Esophagus muscularis mucosa (tissue), 4 donors: Measurements from ENCODE around the gene TRAFD1. TPM values are rescaled to one million over a fixed set of nuclear protein-coding genes. Genes with fewer than 3 reads are reported as not detected.

Experiments used
- DNase-seq: peaks from one replicate; pipeline ENCODE4 v3.0.0-alpha.2; 2017; ENCODE audit errors: extremely low spot score
- H3K27ac ChIP-seq, 4 donors: fragments of 200-600 bp; sonication (generic); replicated peaks in 1 of 4; 1 replicate in 3 of 4; 2 replicates in 1 of 4; pipeline ENCODE4 v1.5.1; 2016 to 2019; ENCODE audit warnings: mild to moderate bottlenecking in 1 of 4
- H3K27me3 ChIP-seq, 4 donors: fragments of 200-600 bp; sonication (generic); one replicate each; pipeline versions ENCODE4 v1.5.1 to v1.6.0; 2016 to 2019
- H3K36me3 ChIP-seq, 4 donors: fragments of 200-600 bp; sonication (generic); one replicate each; pipeline ENCODE4 v1.5.1; 2016 to 2019
- H3K4me1 ChIP-seq, 4 donors: fragments of 200-600 bp; sonication (generic); one replicate each; pipeline ENCODE4 v1.5.1; 2016 to 2019
- H3K4me3 ChIP-seq, 4 donors: fragments of 200-600 bp; sonication (generic); 1 replicate in 2 of 4; 2 replicates in 2 of 4; pipeline ENCODE4 v1.5.1; 2016 to 2019; ENCODE audit warnings: mild to moderate bottlenecking in 4 of 4, moderate library complexity in 1 of 4
- H3K9me3 ChIP-seq, 4 donors: fragments of 200-600 bp; sonication (generic); 1 replicate in 3 of 4; 2 replicates in 1 of 4; pipeline ENCODE4 v1.5.1; 2016 to 2019
- CTCF ChIP-seq, 3 experiments: fragments of 200-600 bp in 2 of 3; fragments of 450-650 bp in 1 of 3; sonication (generic) in 2 of 3; IDR thresholded peaks; one replicate each; pipeline ENCODE4 v1.5.1; 2017 to 2019; ENCODE audit warnings: antibody characterized with exemption in 3 of 3, mild to moderate bottlenecking in 2 of 3, moderate library complexity in 1 of 3
- EP300 ChIP-seq: sonication (generic); formaldehyde crosslinking; IDR thresholded peaks from one replicate; pipeline ENCODE4 v1.6.1; 2017; ENCODE audit warnings: antibody characterized with exemption
- POLR2A ChIP-seq: fragments of 450-650 bp; IDR thresholded peaks from one replicate; pipeline ENCODE4 v1.6.1; 2017; ENCODE audit warnings: antibody characterized with exemption, moderate library complexity, mild to moderate bottlenecking, low read depth
- POLR2AphosphoS5 ChIP-seq, 2 donors: sonication (generic); formaldehyde crosslinking; IDR thresholded peaks; one replicate each; pipeline ENCODE4 v1.6.1; 2017; ENCODE audit warnings: antibody characterized with exemption in 2 of 2
- WGBS: methylation state at CpG from one replicate; pipeline ENCODE4 v1.1.5; 2018; 5-methylcytosine and 5-hydroxymethylcytosine counted together
- intact Hi-C: fragments of 100-400 bp; cut with DNase I; formaldehyde crosslinking; loops from one replicate; pipeline ENCODE4 v1.15.1; 2023
- total RNA-seq, 4 donors: library from RNA; depleted of rRNA; stranded (reverse); fragments of >200 nt; gene quantifications; one replicate each; pipeline versions ENCODE4 v1.1.0 to v1.2.1, GENCODE V29; 2016

Gene TRAFD1
- total RNA-seq, 4 donors from 2014 or later = 27.2 to 37.4 (median 30.6) TPM

DNA sequence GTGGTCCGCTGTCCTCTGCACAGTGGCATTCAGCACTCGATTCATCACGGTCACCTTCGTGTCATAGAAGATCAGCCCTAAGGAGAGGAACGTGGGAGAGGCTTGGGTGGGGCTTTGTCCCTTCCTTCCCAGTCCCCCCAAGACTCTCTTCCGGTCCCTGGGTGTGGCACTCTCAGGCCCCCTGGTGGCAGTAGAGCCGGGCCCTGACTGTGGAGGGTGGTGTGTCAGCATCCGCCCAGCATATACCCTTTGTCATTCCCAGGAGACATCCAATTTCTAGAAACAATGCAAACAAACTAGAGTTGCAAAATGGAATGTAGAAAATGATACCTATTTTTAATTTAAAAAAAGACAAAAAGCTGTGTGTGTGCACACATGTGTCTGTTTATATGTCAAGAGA, 45.0 kb downstream of the TRAFD1 start:
- Histone ChIP-seq H3K4me3 (no peak overlapping the region), H3K27ac (no peak overlapping the region), H3K9me3 (no peaks in the 10 kb centered on the region), H3K4me1 (no peaks in the 10 kb centered on the region), H3K27me3 (no peaks in the 10 kb centered on the region), H3K36me3 (peaks cover 19 to 97% (median 69%) of the 10 kb centered on the region in 4 donors)
- TF ChIP-seq CTCF (IDR thresholded peaks at IDR 0.05) (peak; percentile 21 to 38 (median 30)), POLR2AphosphoS5 (IDR thresholded peaks at IDR 0.05) (no peak)
- no peak for DNase-seq
- 63% methylated on average over 8 of the region's 8 CpGs for WGBS
- intact Hi-C loops = no loop called here

DNA sequence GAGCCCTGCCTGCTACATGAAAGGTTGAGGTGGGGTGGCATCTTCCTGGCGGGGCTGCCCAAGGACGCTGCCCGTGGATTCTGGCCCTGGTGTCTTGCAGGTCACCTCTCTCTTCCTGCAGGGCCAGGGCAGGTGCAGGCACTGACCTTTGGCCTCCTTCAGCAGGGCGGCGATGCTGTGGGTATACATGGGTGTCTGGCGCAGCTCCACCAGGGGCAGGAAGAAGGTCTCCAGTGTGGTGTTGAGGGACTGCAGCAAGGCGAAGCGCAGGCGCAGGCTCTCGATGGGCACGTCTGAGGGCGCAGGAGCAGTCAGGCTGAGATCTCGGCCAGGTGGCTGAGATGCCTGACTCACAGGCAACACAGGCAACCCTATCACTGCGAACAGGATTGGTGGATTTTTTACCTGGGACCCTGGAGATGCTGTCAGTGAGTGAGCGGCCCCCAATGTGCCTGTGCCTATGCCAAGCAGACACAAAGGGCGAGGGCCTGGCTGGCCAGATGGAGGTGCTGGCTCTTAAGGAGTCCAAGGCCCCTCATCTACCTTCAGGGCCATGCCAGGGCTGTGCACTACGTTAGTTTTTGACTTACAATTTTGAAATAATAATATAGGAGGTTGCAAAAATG, 45.7 kb downstream of the TRAFD1 start:
- Histone ChIP-seq H3K9me3 (no peaks in the 10 kb centered on the region), H3K27ac (no peak overlapping the region), H3K4me3 (no peak overlapping the region), H3K36me3 (peaks cover 26 to 100% (median 74%) of the 10 kb centered on the region in 4 donors), H3K4me1 (no peaks in the 10 kb centered on the region), H3K27me3 (no peaks in the 10 kb centered on the region)
- WGBS = 89% methylated on average over 16 of the region's 17 CpGs
- no peak for DNase-seq
- TF ChIP-seq CTCF (IDR thresholded peaks at IDR 0.05) = no peak
- no peak for TF ChIP-seq POLR2AphosphoS5 (IDR thresholded peaks at IDR 0.05)
- no peak for TF ChIP-seq EP300
- no peak for TF ChIP-seq POLR2A
- intact Hi-C loops = no loop called here

DNA sequence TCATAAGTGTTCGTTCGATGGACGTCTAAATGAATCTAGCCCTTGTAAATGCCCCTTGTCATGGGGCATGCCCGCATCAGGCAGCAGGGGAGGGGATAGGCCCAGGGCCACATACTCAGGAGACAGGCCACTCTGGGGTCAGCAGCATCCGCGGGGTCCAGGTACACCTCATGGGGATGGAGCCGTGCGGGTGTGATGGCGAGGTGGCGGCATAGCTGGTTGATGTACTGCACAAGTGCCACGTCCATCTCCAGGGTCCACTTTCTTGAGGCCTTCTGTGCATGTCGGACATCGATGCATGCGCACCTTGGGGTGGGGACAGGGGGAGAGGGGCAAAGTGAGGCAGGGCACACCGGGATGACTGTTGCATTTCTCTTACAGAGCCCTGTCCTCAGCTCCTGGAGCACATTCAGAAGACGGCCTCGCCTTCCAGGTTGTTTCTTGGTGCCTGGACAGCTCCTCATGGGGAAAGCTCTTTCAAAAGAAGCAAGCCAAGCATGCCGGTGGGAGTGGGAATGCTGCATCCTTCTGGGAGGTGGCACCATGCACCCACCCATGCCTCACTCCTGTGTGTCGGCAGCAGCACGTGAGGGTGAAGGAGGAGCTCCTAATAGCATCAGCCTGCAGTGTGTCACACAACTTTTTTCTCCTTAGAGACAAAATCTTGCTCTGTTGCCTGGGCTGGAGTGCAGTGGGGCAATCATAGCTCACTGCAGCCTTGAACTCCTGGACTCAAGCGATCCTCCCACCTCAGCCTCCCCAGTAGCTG, 47.4 kb downstream of the TRAFD1 start:
- H3K4me1 ChIP-seq = no peaks in the 10 kb centered on the region
- no peak for TF ChIP-seq CTCF (IDR thresholded peaks at IDR 0.05)
- no peaks in the 10 kb centered on the region for H3K9me3 ChIP-seq
- DNase-seq = no peak
- H3K27ac ChIP-seq = no peak overlapping the region
- intact Hi-C loops = no loop called here
- H3K4me3 ChIP-seq = no peak overlapping the region
- WGBS = 99% methylated on average over 15 of the region's 21 CpGs
- H3K36me3 ChIP-seq = peaks cover 34 to 99% (median 82%) of the 10 kb centered on the region in 4 donors
- no peaks in the 10 kb centered on the region for H3K27me3 ChIP-seq

DNA sequence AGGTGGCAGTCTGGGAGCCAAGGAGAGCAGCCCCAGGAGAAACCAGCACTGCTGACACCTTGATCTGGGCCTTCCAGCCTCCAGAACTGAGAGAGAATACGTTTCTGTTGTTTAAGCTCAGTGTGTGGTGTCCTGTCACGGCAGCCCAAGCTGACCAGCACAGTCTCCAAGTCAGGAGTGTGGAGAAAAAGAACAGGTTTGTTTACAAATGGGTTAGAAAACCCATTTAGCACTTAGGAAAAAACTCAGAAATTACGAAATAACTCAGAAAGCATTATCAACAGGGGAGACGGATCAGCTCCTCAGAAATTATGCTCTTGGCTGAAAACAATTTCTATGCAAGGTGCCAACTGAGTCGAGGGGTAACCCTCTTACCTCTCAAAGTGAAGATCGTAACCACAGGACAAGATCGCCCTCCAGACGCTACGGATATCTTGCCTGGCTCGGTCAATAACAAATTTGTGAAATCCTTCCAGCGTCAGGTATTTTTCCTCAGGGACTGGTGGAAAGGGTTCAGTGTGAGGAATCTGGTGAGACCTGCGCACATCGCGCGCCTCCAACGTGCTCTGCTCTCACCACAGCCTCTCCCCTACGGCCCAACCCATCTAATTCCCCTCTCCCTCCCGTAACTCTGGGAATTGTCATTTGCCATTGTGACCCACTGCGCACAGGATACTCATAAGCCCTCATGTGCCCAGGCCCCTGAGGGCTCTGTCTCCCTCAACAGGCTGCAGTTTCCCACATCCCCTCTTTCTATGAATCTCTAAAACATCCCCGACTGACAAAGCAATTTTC, 50.2 kb downstream of the TRAFD1 start:
- H3K4me1 ChIP-seq = no peaks in the 10 kb centered on the region
- intact Hi-C loops = no loop called here
- H3K36me3 ChIP-seq = peaks cover 51 to 99% (median 86%) of the 10 kb centered on the region in 4 donors
- no peaks in the 10 kb centered on the region for H3K27me3 ChIP-seq
- H3K27ac ChIP-seq = no peak overlapping the region
- H3K4me3 ChIP-seq = no peak overlapping the region
- no peak for TF ChIP-seq CTCF (IDR thresholded peaks at IDR 0.05)
- no peak for TF ChIP-seq POLR2AphosphoS5 (IDR thresholded peaks at IDR 0.05)
- no peak for TF ChIP-seq EP300
- no peak for TF ChIP-seq POLR2A
- no peak for DNase-seq
- 91% methylated on average over 20 of the region's 20 CpGs for WGBS
- H3K9me3 ChIP-seq = no peaks in the 10 kb centered on the region
